NOMO-1 (cell line): ENCODE results near the gene CEP55.
"Not testable (repeated sequence)": the region's sequence is repeated elsewhere in the genome, so short reads cannot be mapped to it uniquely, and the experiment has no call there.

ENCODE experiments used
- DNase-seq, 2 experiments: peaks; one replicate each; lab custom pipeline; 2025; ENCODE audit not compliant: unreplicated experiment in 2 of 2; lab: John Stamatoyannopoulos, UW

CEP55 gene

GRCh38 chr10:93496322-93497041, at the start of gene CEP55:
Gene CEP55, plus strand, starts transcription at chr10:93496612. Its CDS starts 3,440 bp downstream, at chr10:93500052.
- DNase-seq: peak; percentile 95

GRCh38 chr10:93447019-93447418, 49.4 kb upstream of the CEP55 start:
- DNase-seq: no peak

- DNase-seq: no peak
Measured at GRCh38 chr10:93447970-93448369, 48.4 kb upstream of the CEP55 start.

GRCh38 chr10:93451244-93451947, 45.0 kb upstream of the CEP55 start:
- DNase-seq: no peak

- no peak for DNase-seq
Measured at GRCh38 chr10:93452143-93452542, 44.3 kb upstream of the CEP55 start.

GRCh38 chr10:93454146-93454545, 42.3 kb upstream of the CEP55 start:
- DNase-seq: no peak

GRCh38 chr10:93454736-93455135, 41.7 kb upstream of the CEP55 start:
- no peak for DNase-seq

- no peak for DNase-seq
Measured at GRCh38 chr10:93456480-93456879, 39.9 kb upstream of the CEP55 start.

GRCh38 chr10:93457511-93457910, 38.9 kb upstream of the CEP55 start:
- DNase-seq: no peak

GRCh38 chr10:93458821-93459257, 37.6 kb upstream of the CEP55 start:
- no peak for DNase-seq

GRCh38 chr10:93459466-93459865, 36.9 kb upstream of the CEP55 start:
- DNase-seq: no peak

GRCh38 chr10:93461109-93461806, 35.2 kb upstream of the CEP55 start:
- no peak for DNase-seq

- DNase-seq: no peak
Measured at GRCh38 chr10:93461807-93462178, 34.6 kb upstream of the CEP55 start.

GRCh38 chr10:93462371-93462770, 34.0 kb upstream of the CEP55 start:
- no peak for DNase-seq

GRCh38 chr10:93462881-93463280, 33.5 kb upstream of the CEP55 start:
- DNase-seq: peak; percentile 75 to 81

GRCh38 chr10:93463723-93464476, 32.5 kb upstream of the CEP55 start:
- peak; percentile 78 to 87 for DNase-seq

GRCh38 chr10:93464776-93465388, 31.5 kb upstream of the CEP55 start:
- DNase-seq: peak; percentile 47 to 61

GRCh38 chr10:93465806-93466675, 30.4 kb upstream of the CEP55 start:
- DNase-seq: no peak

GRCh38 chr10:93467635-93468034, 28.8 kb upstream of the CEP55 start:
- DNase-seq: not testable (repeated sequence)
